K562 (cell line): ENCODE data around the gene CRK. TPM values are rescaled to one million over a fixed set of nuclear protein-coding genes. Genes with fewer than 3 reads are reported as not detected.

Source experiments
- ARHGAP35 ChIP-seq: fragments of 450-650 bp; IDR thresholded peaks from 2 replicates; pipeline ENCODE4 v1.6.1; 2018; ENCODE audit not compliant: partially characterized antibody
- BHLHE40 ChIP-seq: IDR thresholded peaks from 2 replicates; pipeline ENCODE4 v1.6.1; 2011; ENCODE audit warnings: low read length, improper control_type of control experiment
- CBX1 ChIP-seq: sonication (generic); IDR thresholded peaks from 2 replicates; pipeline ENCODE4 v1.6.1; 2016; ENCODE audit warnings: antibody characterized with exemption, low read depth, mild to moderate bottlenecking
- DACH1 ChIP-seq: fragments of 450-650 bp; IDR thresholded peaks from 2 replicates; pipeline ENCODE4 v1.6.1; 2018; ENCODE audit not compliant: partially characterized antibody
- GATAD2A ChIP-seq: fragments of 450-650 bp; IDR thresholded peaks from 2 replicates; pipeline ENCODE4 v1.6.1; 2017
- NCOA1 ChIP-seq: fragments of 450-650 bp; IDR thresholded peaks from 2 replicates; pipeline ENCODE4 v1.6.1; 2016; ENCODE audit warnings: low read depth
- NCOA4 ChIP-seq: fragments of 450-650 bp; IDR thresholded peaks from 2 replicates; pipeline ENCODE4 v1.6.1; 2018; ENCODE audit warnings: mild to moderate bottlenecking; ENCODE audit not compliant: partially characterized antibody
- PHF20 ChIP-seq: fragments of 450-650 bp; IDR thresholded peaks from 2 replicates; pipeline ENCODE4 v1.6.1; 2018; ENCODE audit not compliant: partially characterized antibody
- POLR2H ChIP-seq: IDR thresholded peaks from 2 replicates; pipeline ENCODE4 v1.6.1; 2016; ENCODE audit warnings: missing genetic modification characterization, low read depth, mild to moderate bottlenecking, control low read depth, missing compliant biosample characterization, moderate library complexity
- RBM17 ChIP-seq: fragments of 200-400 bp; formaldehyde crosslinking; IDR thresholded peaks from 2 replicates; pipeline ENCODE4 v1.6.1; 2017; ENCODE audit warnings: low read depth, mild to moderate bottlenecking, low read length, borderline replicate concordance
- RBM25 ChIP-seq: fragments of 200-400 bp; formaldehyde crosslinking; IDR thresholded peaks from 2 replicates; pipeline ENCODE4 v1.6.1; 2018; ENCODE audit warnings: low read length, low read depth, moderate library complexity; ENCODE audit not compliant: severe bottlenecking
- SMAD4 ChIP-seq: fragments of 250-450 bp; sonication (Bioruptor Pico); conservative IDR thresholded peaks from 2 replicates; pipeline ENCODE4 v1.8.0; 2021; ENCODE audit warnings: inconsistent platforms, mild to moderate bottlenecking, moderate library complexity
- THRAP3 ChIP-seq: fragments of 450-650 bp; IDR thresholded peaks from 2 replicates; pipeline ENCODE4 v1.6.1; 2016; ENCODE audit warnings: mild to moderate bottlenecking, inconsistent platforms, borderline replicate concordance
- TRIM28 ChIP-seq: fragments of 450-650 bp; IDR thresholded peaks from 2 replicates; pipeline ENCODE4 v1.6.1; 2017
- U2AF1 ChIP-seq: fragments of 200-400 bp; formaldehyde crosslinking; optimal IDR thresholded peaks from 2 replicates; pipeline ENCODE3; 2017; ENCODE audit warnings: mild to moderate bottlenecking, low read depth, low read length, moderate library complexity
- ZNF232 ChIP-seq: sonication (generic); formaldehyde crosslinking; IDR thresholded peaks from 2 replicates; pipeline ENCODE4 v1.8.0; 2022; ENCODE audit warnings: mild to moderate bottlenecking, missing genetic modification reagents
- ZNF717 ChIP-seq: fragments of 250-450 bp; sonication (Bioruptor Pico); IDR thresholded peaks from 2 replicates; pipeline ENCODE4 v1.5.0; 2021
- ZNF764 ChIP-seq: fragments of 250-450 bp; sonication (Bioruptor Pico); IDR thresholded peaks from 2 replicates; pipeline ENCODE4 v1.4.0; 2020; ENCODE audit warnings: low read depth, mild to moderate bottlenecking, moderate library complexity
- ZNF778 ChIP-seq: fragments of 450-650 bp; formaldehyde crosslinking; IDR thresholded peaks from 2 replicates; pipeline ENCODE4 v1.4.0; 2020; ENCODE audit warnings: mild to moderate bottlenecking, moderate library complexity
- polyA plus RNA-seq, 8 experiments: library from polyadenylated mRNA; depleted of rRNA in 4 of 8; stranded (reverse) in 5 of 8; unstranded in 3 of 8; fragments of >200 nt; fragmentation: Nextera tagmentation in 2 of 8; fragmentation: Illumina TruSeq in 1 of 8; extraction: Ambion mirVana in 2 of 8; extraction: Trizol in 1 of 8; gene quantifications; 2 replicates each; pipeline versions ENCODE4 v1.2.1 to v1.2.3, GENCODE V29; 2011 to 2014; ENCODE audit warnings: inconsistent platforms in 1 of 8, missing spikeins in 1 of 8
- total RNA-seq, 7 experiments: library from RNA; depleted of rRNA in 6 of 7; stranded (reverse); fragments of >200 nt in 6 of 7; fragmentation: Illumina TruSeq in 2 of 7; extraction: Trizol in 2 of 7; gene quantifications; 2 replicates each; pipeline versions ENCODE4 v1.2.1 to v1.2.3, GENCODE V29; 2011 to 2021; ENCODE audit warnings: low replicate concordance in 1 of 7
- TF ChIP-seq, protein P1 (sequence below): sonication (generic); formaldehyde crosslinking; IDR thresholded peaks from 2 replicates; pipeline ENCODE4 v1.8.0; 2022; ENCODE audit warnings: missing genetic modification reagents, mild to moderate bottlenecking, moderate library complexity, borderline replicate concordance
- TF ChIP-seq, protein P2 (sequence below), 2 experiments: fragments of 450-650 bp; IDR thresholded peaks; 2 replicates each; pipeline ENCODE4 v1.6.1; 2016
- TF ChIP-seq, protein P3 (sequence below), 2 experiments: IDR thresholded peaks; 2 replicates each; pipeline ENCODE4 v1.6.1; 2011; ENCODE audit warnings: borderline replicate concordance in 1 of 2, control low read depth in 1 of 2, low read depth in 1 of 2, low read length in 1 of 2, mild to moderate bottlenecking in 1 of 2, mixed read lengths in 1 of 2, moderate library complexity in 1 of 2; ENCODE audit not compliant: insufficient read depth in 1 of 2, insufficient read length in 1 of 2, poor library complexity in 1 of 2, severe bottlenecking in 1 of 2; ENCODE audit errors: extremely low read depth in 1 of 2
- TF ChIP-seq, protein P4 (sequence below): fragments of 250-450 bp; sonication (Bioruptor Pico); IDR thresholded peaks from 2 replicates; pipeline ENCODE4 v1.8.0; 2021; ENCODE audit warnings: moderate library complexity, mild to moderate bottlenecking, inconsistent platforms

CRK gene
- total and polyA plus RNA-seq, 9 of the 15 experiments (the other 6 are each of a cell fraction or from before 2014, with no cell fraction given) = 13.1 to 40.2 (median 26.1) TPM

DNA sequence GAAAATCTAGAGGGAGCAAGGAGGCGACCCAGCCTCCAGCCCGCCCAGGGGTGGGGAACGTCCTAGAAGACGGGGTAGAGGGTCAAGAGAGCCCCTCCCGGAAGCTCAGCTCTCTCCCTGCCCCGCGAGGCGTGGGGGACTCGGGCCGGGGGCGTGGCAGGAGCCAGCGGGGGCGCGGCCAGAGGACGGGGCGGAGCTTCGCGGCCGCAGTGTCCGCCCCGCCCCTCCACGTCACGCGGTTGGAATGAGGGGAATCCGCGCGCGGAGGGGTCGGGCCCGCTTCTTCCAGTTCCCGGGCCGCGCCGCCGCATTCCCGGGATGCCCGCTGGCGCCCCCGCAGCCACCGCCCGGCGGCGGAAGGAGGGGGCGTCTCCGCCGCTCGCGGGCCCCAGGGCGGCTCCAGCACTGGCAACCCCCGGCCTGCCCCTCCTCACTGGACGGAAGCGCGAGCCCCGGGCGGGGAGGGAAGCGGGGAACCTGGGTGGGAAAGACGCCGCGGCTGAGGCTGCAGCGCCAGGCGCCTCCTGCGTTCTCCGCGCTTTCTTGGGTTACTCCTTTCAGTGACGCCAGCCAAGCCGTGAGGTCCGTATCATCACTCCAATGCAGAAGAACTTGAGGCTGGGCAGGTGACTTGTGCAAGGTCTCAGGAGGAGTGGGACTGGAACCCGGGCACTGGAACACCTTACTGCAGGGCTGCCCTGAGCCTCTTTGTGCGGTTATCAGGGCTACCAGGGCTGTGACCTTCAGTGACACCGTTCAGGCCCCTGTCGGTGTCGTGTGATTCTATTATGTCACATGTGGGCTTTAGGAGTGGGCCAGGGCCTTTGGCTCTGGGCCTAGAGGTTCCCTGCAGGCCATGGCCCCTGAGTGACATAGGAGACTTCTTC lies 32.1 kb upstream of the CRK start (continued):
- TF ChIP-seq RBM17 (no peak), BHLHE40 (peak; percentile 59; the same call in 1 of the 2 replicates), DACH1 (no peak), POLR2H (tag) (no peak), CBX1 (no peak), ZNF717 (CRISPR knock-in tag) (no peak), ZNF232 (CRISPR knock-in tag) (no peak), ARHGAP35 (no peak), PHF20 (no peak), SMAD4 (CRISPR knock-in tag) (0 out of 2 replicates have a peak, but pooled peaks have one; percentile 38), THRAP3 (no peak), ZNF764 (CRISPR knock-in tag) (no peak), ZNF778 (CRISPR knock-in tag) (no peak), RBM25 (no peak), U2AF1 (no peak), TRIM28 (no peak), NCOA1 (no peak), NCOA4 (no peak), GATAD2A (no peak)
- TF ChIP-seq, protein P1, sequence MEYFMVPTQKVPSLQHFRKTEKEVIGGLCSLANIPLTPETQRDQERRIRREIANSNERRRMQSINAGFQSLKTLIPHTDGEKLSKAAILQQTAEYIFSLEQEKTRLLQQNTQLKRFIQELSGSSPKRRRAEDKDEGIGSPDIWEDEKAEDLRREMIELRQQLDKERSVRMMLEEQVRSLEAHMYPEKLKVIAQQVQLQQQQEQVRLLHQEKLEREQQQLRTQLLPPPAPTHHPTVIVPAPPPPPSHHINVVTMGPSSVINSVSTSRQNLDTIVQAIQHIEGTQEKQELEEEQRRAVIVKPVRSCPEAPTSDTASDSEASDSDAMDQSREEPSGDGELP (CRISPR knock-in tag) = peak; percentile 14; the same call in 1 of the 2 replicates
- TF ChIP-seq, protein P2, sequence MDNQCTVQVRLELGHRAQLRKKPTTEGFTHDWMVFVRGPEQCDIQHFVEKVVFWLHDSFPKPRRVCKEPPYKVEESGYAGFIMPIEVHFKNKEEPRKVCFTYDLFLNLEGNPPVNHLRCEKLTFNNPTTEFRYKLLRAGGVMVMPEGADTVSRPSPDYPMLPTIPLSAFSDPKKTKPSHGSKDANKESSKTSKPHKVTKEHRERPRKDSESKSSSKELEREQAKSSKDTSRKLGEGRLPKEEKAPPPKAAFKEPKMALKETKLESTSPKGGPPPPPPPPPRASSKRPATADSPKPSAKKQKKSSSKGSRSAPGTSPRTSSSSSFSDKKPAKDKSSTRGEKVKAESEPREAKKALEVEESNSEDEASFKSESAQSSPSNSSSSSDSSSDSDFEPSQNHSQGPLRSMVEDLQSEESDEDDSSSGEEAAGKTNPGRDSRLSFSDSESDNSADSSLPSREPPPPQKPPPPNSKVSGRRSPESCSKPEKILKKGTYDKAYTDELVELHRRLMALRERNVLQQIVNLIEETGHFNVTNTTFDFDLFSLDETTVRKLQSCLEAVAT (IDR thresholded peaks at IDR 0.05) = no peak
- TF ChIP-seq, protein P3, sequence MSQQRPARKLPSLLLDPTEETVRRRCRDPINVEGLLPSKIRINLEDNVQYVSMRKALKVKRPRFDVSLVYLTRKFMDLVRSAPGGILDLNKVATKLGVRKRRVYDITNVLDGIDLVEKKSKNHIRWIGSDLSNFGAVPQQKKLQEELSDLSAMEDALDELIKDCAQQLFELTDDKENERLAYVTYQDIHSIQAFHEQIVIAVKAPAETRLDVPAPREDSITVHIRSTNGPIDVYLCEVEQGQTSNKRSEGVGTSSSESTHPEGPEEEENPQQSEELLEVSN (IDR thresholded peaks at IDR 0.05; ENCODE audit: borderline replicate concordance in 1 of 2, extremely low read depth in 1 of 2, insufficient read depth in 1 of 2, insufficient read length in 1 of 2, low read depth in 1 of 2, low read length in 1 of 2, poor library complexity in 1 of 2, severe bottlenecking in 1 of 2) = peak in 1 of 2 experiments; percentile 24
- TF ChIP-seq, protein P4, sequence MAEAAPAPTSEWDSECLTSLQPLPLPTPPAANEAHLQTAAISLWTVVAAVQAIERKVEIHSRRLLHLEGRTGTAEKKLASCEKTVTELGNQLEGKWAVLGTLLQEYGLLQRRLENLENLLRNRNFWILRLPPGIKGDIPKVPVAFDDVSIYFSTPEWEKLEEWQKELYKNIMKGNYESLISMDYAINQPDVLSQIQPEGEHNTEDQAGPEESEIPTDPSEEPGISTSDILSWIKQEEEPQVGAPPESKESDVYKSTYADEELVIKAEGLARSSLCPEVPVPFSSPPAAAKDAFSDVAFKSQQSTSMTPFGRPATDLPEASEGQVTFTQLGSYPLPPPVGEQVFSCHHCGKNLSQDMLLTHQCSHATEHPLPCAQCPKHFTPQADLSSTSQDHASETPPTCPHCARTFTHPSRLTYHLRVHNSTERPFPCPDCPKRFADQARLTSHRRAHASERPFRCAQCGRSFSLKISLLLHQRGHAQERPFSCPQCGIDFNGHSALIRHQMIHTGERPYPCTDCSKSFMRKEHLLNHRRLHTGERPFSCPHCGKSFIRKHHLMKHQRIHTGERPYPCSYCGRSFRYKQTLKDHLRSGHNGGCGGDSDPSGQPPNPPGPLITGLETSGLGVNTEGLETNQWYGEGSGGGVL (CRISPR knock-in tag) = no peak
